GM18519 (cell line): ENCODE measurements around the gene SRBD1.

ENCODE experiments used
- ATAC-seq: cut with Tn5 transposase; IDR thresholded peaks from one replicate; pipeline ENCODE4 v1.9.1; 2021; ENCODE audit warnings: mild to moderate bottlenecking, moderate library complexity; ENCODE audit not compliant: unreplicated experiment, low FRiP score

SRBD1 gene

GRCh38 chr2:45634223-45634622, 23.2 kb upstream of the SRBD1 start:
- no peak for ATAC-seq

GRCh38 chr2:45631955-45632354, 20.9 kb upstream of the SRBD1 start:
- ATAC-seq = no peak

GRCh38 chr2:45631319-45631718, 20.3 kb upstream of the SRBD1 start:
- no peak for ATAC-seq

GRCh38 chr2:45629971-45630370, 18.9 kb upstream of the SRBD1 start:
- ATAC-seq = no peak

GRCh38 chr2:45627911-45628310, 16.8 kb upstream of the SRBD1 start:
- no peak for ATAC-seq

- no peak for ATAC-seq
Measured at GRCh38 chr2:45626387-45627221, 15.5 kb upstream of the SRBD1 start.

GRCh38 chr2:45625824-45626223, 14.8 kb upstream of the SRBD1 start:
- ATAC-seq = no peak

- ATAC-seq = no peak
Measured at GRCh38 chr2:45623098-45623497, 12.0 kb upstream of the SRBD1 start.

- ATAC-seq = no peak
Measured at GRCh38 chr2:45622336-45623075, 11.4 kb upstream of the SRBD1 start.

GRCh38 chr2:45617496-45617895, 6.4 kb upstream of the SRBD1 start:
- ATAC-seq = no peak

- ATAC-seq = no peak
Measured at GRCh38 chr2:45616658-45617411, 5.8 kb upstream of the SRBD1 start.

- no peak for ATAC-seq
Measured at GRCh38 chr2:45614871-45615415, 3.9 kb upstream of the SRBD1 start.

- no peak for ATAC-seq
Measured at GRCh38 chr2:45614330-45614729, 3.3 kb upstream of the SRBD1 start.

GRCh38 chr2:45612731-45613130, 1.7 kb upstream of the SRBD1 start:
- ATAC-seq = no peak

GRCh38 chr2:45612285-45612684, 1.2 kb upstream of the SRBD1 start:
- ATAC-seq = no peak

- ATAC-seq = peak; percentile 20
Measured at GRCh38 chr2:45610281-45611019, 617 bp downstream of the SRBD1 start.

GRCh38 chr2:45607701-45608100, 3.4 kb downstream of the SRBD1 start:
- ATAC-seq = no peak

GRCh38 chr2:45606796-45607195, 4.3 kb downstream of the SRBD1 start:
- no peak for ATAC-seq

GRCh38 chr2:45605116-45605515, 6.0 kb downstream of the SRBD1 start:
- no peak for ATAC-seq

- no peak for ATAC-seq
Measured at GRCh38 chr2:45602624-45603023, 8.4 kb downstream of the SRBD1 start.
